ENCODE results near the gene NOP56.

Gene NOP56

DNA sequence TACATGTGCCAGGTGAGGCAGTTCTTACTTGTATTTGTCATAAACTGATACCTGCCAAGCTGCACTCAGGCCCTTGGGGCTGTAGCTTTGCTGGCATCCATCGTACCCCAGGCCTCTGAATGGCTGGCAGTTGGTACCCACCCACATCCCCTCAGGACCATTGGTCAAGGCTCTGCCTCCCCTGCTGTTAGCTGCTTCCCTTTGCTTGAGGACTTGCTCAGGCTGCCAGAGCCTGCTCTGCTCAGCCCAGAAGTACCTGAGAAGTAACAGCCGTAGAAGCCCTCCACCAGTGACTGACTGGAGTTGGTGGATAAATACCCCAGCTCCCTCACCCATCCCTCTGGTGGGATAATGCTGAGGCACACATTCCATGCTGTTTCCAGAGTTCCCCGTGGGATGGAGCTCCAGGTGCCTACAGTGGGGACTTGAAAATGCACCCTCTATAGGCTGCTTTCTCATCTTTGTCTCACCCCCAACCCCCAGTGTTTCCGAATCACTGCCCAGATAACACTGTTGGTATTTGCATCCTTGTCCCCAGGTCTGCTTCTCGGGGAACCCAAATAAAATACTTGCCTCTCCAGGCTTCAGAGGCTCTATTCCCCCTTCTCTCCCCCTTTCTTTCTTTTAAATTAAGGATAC, 47.5 kb downstream of the NOP56 start:
- Mint-ChIP-seq H3K4me1 (ENCODE audit: low read depth) (peaks cover under 1% of the 10 kb centered on the region), H3K27me3 (peaks cover 8% of the 10 kb centered on the region), H3K9me3 (ENCODE audit: low read depth) (no peaks in the 10 kb centered on the region), H3K36me3 (no peaks in the 10 kb centered on the region), H3K27ac (no peak overlapping the region), H3K4me3 (no peak overlapping the region)

DNA sequence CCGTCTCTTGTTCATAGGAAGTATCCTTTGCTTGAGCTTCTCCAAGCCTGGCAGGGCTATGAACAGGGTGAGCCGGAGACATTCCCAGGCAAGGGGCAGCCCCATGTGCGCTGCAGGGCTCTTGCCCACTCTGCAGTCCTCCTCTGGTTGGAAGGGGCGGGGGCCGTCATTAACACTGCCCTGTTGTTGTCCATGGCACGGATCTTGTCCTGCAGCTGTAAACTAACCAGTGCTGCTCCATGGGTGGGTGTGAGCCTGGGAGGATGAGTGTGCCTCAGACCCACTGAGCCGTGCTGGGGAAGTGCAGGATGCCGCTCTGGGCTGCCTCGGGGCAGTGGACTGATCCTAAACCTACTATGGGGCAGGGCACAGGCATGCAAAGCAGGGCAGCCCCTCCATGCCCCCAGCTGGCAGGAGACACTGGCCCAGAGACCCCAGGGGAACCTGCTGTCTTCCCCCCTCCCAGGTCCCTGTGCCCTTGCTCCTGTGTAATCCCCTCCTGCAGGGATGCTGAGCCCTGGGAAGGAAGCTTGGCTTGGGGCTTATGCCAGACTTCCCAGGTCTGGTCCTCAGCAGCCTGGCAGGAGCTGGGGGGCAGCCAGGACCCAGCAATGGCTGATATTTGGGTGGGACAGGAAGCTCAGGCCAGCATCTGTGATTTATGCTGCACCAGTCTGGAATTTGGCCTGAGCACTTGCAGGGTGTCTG, 48.6 kb downstream of the NOP56 start:
- H3K27ac Mint-ChIP-seq: no peak overlapping the region
- H3K9me3 Mint-ChIP-seq (ENCODE audit: low read depth): no peaks in the 10 kb centered on the region
- no peak overlapping the region for H3K4me3 Mint-ChIP-seq
- H3K4me1 Mint-ChIP-seq (ENCODE audit: low read depth): no peaks in the 10 kb centered on the region
- peaks cover 2% of the 10 kb centered on the region for H3K27me3 Mint-ChIP-seq
- no peaks in the 10 kb centered on the region for H3K36me3 Mint-ChIP-seq

DNA sequence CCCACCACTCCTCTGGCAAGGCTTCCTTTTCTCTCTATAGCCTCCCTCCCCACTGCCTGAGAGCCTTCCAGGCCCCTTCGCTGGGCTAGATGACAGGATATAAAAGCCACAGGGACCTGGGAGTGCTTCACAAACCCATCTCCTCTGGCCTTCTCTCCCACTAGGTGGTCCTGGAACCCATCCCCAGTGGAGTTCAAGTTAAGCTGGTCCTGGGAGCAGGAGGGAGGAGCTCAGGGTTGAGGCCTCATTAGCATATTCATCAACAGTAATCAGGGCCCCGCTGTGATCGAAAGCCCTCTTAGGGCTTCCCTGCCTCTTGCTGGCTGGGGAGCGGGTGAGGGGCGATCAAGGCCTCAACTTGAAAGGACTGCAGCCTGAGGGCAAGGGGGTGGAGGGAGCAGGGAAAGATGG, 49.2 kb downstream of the NOP56 start:
- no peak overlapping the region for H3K27ac Mint-ChIP-seq
- no peaks in the 10 kb centered on the region for H3K4me1 Mint-ChIP-seq (ENCODE audit: low read depth)
- H3K4me3 Mint-ChIP-seq: no peak overlapping the region
- no peaks in the 10 kb centered on the region for H3K27me3 Mint-ChIP-seq
- H3K9me3 Mint-ChIP-seq (ENCODE audit: low read depth): no peaks in the 10 kb centered on the region
- no peaks in the 10 kb centered on the region for H3K36me3 Mint-ChIP-seq

DNA sequence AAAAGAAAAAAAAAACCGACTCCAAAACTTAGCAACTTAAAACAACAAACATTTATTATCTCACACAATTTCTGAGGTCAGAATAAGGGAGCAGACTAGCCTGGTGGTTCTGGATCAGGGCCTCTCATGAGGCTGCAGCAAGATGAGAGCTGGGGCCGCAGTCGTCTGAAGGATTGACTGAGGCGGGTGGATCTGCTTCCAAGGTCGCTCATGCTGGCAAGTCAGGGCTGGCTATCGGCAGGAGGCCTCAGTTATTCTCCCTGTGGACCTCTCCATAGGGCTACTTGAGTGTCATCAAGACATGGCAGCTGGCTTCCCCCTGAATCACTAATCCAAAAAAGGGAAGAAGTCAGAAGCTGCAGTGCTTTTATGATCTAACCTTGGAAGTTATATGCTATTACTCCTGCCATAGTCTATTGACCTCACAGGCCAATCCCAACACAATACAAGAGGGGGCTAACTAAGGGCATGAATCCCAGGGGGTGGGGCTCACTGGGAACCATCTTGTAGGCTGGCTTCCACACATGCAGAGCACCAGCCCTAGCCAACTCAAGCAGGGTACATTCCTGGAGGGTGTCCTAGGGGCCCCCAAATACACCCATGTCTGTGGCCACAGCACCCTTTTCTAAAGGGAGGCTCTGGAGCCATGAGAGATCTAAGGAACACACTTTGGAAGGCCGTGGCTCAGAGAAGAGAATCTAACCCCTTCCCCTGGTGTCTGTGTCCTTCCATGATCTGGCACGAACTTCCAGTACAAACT, 51.5 kb downstream of the NOP56 start:
- Mint-ChIP-seq H3K27ac (no peak overlapping the region), H3K4me1 (ENCODE audit: low read depth) (no peaks in the 10 kb centered on the region), H3K27me3 (no peaks in the 10 kb centered on the region), H3K4me3 (no peak overlapping the region), H3K9me3 (ENCODE audit: low read depth) (no peaks in the 10 kb centered on the region), H3K36me3 (no peaks in the 10 kb centered on the region)

DNA sequence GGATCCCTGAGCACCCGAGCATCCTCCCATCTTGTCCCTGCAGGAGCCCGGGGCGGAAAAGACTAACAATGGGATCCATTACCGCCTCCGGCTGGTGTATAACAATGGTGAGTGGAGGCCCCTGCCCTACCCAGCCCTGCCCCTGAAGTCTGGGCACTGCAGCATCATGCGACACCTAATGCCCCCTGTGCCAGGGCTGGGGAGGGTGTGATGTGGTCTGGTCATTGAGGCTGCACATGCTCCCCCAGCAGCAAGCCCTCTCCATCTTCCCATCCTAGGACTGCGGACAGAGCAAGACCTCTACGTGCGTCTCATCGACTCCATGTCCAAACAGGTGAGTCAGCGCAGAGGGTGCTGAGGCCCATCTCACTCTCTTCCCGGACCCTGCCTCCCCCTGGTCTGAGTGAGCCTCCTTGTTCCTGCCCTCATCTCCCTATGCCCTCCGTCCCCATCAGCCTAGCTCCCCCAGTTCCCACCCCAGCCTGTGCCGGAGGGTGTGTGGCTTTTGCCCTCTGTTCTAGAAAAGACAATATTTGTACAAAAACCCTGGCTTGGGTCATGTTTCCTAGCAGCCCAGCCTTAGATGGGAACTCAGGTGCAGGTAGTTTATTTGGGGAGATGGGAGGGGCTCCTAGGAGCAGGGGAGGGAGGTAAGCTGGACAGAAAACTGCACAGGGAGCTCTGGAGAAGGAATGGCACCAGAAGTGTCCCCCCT, 53.7 kb downstream of the NOP56 start:
- Mint-ChIP-seq H3K27me3 (no peaks in the 10 kb centered on the region), H3K27ac (no peak overlapping the region), H3K4me1 (ENCODE audit: low read depth) (no peaks in the 10 kb centered on the region), H3K36me3 (no peaks in the 10 kb centered on the region), H3K9me3 (ENCODE audit: low read depth) (no peaks in the 10 kb centered on the region), H3K4me3 (no peak overlapping the region)

DNA sequence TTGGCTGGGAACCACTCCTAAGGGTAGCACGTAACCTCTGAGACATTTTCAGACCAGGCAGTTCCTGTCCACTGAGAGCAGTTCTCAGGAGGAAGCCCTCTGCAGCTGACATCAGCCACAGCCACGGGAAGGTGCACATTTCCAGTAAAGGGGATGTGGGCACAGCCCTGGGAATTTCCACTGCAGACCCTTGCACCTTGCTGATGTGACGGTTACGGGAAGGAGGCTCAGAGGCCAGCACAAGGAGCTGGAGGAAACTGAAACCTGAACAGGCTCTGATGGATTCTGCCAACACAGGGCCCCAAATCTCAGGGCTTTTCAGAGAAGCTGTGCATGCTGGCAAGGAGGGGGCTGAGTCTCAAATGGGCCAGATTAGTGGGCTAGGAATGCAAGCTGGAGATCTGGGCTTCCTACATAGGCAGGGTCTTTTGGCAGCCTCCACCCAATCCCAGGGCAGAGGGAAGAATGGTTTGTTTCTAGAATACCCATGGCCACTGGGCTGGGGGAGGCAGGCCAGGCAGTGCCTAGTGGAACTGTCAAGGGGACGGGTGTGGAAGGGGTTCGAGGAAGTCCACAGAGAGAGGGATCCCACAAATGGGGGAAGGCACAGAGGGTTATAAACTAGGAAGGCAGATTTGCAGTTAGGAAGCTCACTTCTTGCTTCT, 54.4 kb downstream of the NOP56 start:
- Mint-ChIP-seq H3K4me1 (ENCODE audit: low read depth) (no peaks in the 10 kb centered on the region), H3K27ac (no peak overlapping the region), H3K4me3 (no peak overlapping the region), H3K27me3 (no peaks in the 10 kb centered on the region), H3K36me3 (no peaks in the 10 kb centered on the region), H3K9me3 (ENCODE audit: low read depth) (no peaks in the 10 kb centered on the region)

DNA sequence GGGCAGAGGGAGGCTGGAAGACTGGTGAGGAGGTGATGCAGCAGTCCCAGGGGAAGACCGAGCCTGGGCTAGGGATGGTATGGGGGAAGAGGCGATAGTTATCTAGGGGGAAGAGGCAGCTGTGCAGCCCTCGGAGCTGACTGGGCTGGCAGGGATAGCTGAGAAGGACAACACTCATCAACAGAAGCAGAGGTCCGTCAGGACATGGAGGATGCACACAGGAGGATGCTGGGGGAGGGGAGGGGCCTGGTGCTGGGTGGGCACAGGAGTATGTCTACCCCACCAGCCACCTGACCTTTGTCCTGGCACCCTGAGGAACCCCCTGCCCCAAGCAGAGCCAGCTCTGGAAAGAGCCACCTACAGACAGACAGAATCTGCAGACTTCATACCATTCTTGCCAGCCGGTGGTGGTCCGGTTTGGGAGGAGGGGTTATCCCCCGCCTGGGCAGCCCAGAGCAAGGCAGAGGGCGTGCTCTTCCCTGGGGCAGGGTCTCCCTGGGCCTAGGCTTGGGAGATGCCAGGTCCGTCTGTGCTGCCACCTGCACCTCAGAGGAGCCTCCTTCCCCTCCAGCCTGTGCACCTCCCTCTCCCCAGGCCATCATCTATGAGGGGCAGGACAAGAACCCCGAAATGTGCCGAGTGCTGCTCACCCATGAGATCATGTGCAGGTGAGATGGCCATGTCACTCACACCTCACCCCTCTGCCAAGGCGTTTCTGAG, 55.1 kb downstream of the NOP56 start:
- Mint-ChIP-seq H3K27me3 (no peaks in the 10 kb centered on the region), H3K36me3 (no peaks in the 10 kb centered on the region)

More for the DNA sequence above, 55.1 kb downstream of the NOP56 start:
- no peaks in the 10 kb centered on the region for H3K9me3 Mint-ChIP-seq (ENCODE audit: low read depth)
- no peaks in the 10 kb centered on the region for H3K4me1 Mint-ChIP-seq (ENCODE audit: low read depth)
- no peak overlapping the region for H3K4me3 Mint-ChIP-seq
- H3K27ac Mint-ChIP-seq: no peak overlapping the region

Measured in activated naive CD8-positive, alpha-beta T cell (primary cell).